DND-41 (cell line): ENCODE results near the gene GALNT6.

Experiments
- ATAC-seq: fragments of 200-7000 bp; cut with Tn5 transposase; 3 replicates; pipeline ENCODE4 v1.9.1; 2021; ENCODE audit warnings: low read depth; ENCODE audit not compliant: insufficient read depth
- DNase-seq: peaks from one replicate; pipeline ENCODE4 v3.0.0-alpha.2; 2020
- H2AFZ ChIP-seq: 2 replicates; pipeline ENCODE4 v1.6.0; 2012; ENCODE audit warnings: low read depth, low read length
- H3K27ac ChIP-seq: 2 replicates; pipeline ENCODE4 v1.5.1; 2012; ENCODE audit warnings: low read length, inconsistent platforms
- H3K27me3 ChIP-seq: fragments of 200-600 bp; sonication (generic); 2 replicates; pipeline ENCODE4 v1.6.0; 2012; ENCODE audit warnings: low read length, mild to moderate bottlenecking, inconsistent platforms; ENCODE audit not compliant: insufficient read depth, poor library complexity
- H3K36me3 ChIP-seq: 2 replicates; pipeline ENCODE4 v1.5.1; 2012; ENCODE audit warnings: low read length, inconsistent platforms; ENCODE audit not compliant: insufficient read depth
- H3K4me1 ChIP-seq: 2 replicates; pipeline ENCODE4 v1.5.1; 2012; ENCODE audit warnings: mild to moderate bottlenecking, low read length; ENCODE audit not compliant: insufficient read depth
- H3K4me2 ChIP-seq: 2 replicates; pipeline ENCODE4 v1.6.0; 2012; ENCODE audit warnings: mild to moderate bottlenecking, moderate library complexity, low read length, inconsistent platforms; ENCODE audit not compliant: insufficient read depth
- H3K4me3 ChIP-seq, 2 experiments: fragments of 200-600 bp in 1 of 2; shearing (Covaris generic) in 1 of 2; 2 replicates each; pipeline ENCODE4 v1.5.1; 2012 to 2016; ENCODE audit warnings: inconsistent platforms in 2 of 2, low read length in 2 of 2, mild to moderate bottlenecking in 2 of 2, low read depth in 1 of 2, moderate library complexity in 1 of 2
- H3K79me2 ChIP-seq: 2 replicates; pipeline ENCODE4 v1.6.0; 2012; ENCODE audit warnings: low read length, inconsistent platforms; ENCODE audit not compliant: insufficient read depth
- H3K9ac ChIP-seq: 2 replicates; pipeline ENCODE4 v1.6.0; 2012; ENCODE audit warnings: low read depth, mild to moderate bottlenecking, inconsistent platforms, low read length, moderate library complexity
- H3K9me3 ChIP-seq: 2 replicates; pipeline ENCODE4 v1.5.1; 2012; ENCODE audit warnings: low read length, moderate library complexity, mild to moderate bottlenecking, inconsistent platforms; ENCODE audit not compliant: insufficient read depth, severe bottlenecking
- H4K20me1 ChIP-seq: 2 replicates; pipeline ENCODE4 v1.6.0; 2012; ENCODE audit warnings: low read length; ENCODE audit not compliant: insufficient read depth
- CTCF ChIP-seq: IDR thresholded peaks from 2 replicates; pipeline ENCODE4 v1.5.1; 2012; ENCODE audit warnings: borderline replicate concordance, low read length, moderate library complexity, mild to moderate bottlenecking; ENCODE audit not compliant: poor library complexity, severe bottlenecking; ENCODE audit errors: extremely low read depth
- EZH2 ChIP-seq: IDR thresholded peaks from 3 replicates; pipeline ENCODE4 v1.6.1; 2012; ENCODE audit warnings: borderline replicate concordance, low read depth, mild to moderate bottlenecking, moderate library complexity, low read length, inconsistent platforms; ENCODE audit not compliant: severe bottlenecking

The GALNT6 gene

GRCh38 chr12:51401900-51402299 is 10.7 kb upstream of the GALNT6 start:
- no peaks in the 10 kb centered on the region for H3K4me1 ChIP-seq
- H3K9me3 ChIP-seq, result no peaks in the 10 kb centered on the region
- H3K4me3 ChIP-seq, result no peak overlapping the region
- DNase-seq (no peak), ATAC-seq (no peak)
- H3K4me2 ChIP-seq, result no peak overlapping the region
- no peak overlapping the region for H2AFZ ChIP-seq
- no peak overlapping the region for H3K9ac ChIP-seq
- no peaks in the 10 kb centered on the region for H3K79me2 ChIP-seq
- TF ChIP-seq EZH2 (no peak), CTCF (no peak)
- no peak overlapping the region for H3K27ac ChIP-seq
- H4K20me1 ChIP-seq, result no peaks in the 10 kb centered on the region
- H3K27me3 ChIP-seq, result no peaks in the 10 kb centered on the region
- no peaks in the 10 kb centered on the region for H3K36me3 ChIP-seq

- no peaks in the 10 kb centered on the region for H3K27me3 ChIP-seq
- H3K36me3 ChIP-seq, result no peaks in the 10 kb centered on the region
- TF ChIP-seq CTCF, result no peak
- H3K79me2 ChIP-seq, result no peaks in the 10 kb centered on the region
- H3K27ac ChIP-seq, result no peak overlapping the region
- ATAC-seq, result no peak
- DNase-seq, result no peak
- no peak overlapping the region for H3K4me2 ChIP-seq
- H3K9me3 ChIP-seq, result no peaks in the 10 kb centered on the region
- no peaks in the 10 kb centered on the region for H3K4me1 ChIP-seq
- H4K20me1 ChIP-seq, result no peaks in the 10 kb centered on the region
- H2AFZ ChIP-seq, result no peak overlapping the region
- H3K4me3 ChIP-seq, result no peak overlapping the region
- no peak overlapping the region for H3K9ac ChIP-seq
Measured at GRCh38 chr12:51401486-51401885, 10.3 kb upstream of the GALNT6 start.

DNA sequence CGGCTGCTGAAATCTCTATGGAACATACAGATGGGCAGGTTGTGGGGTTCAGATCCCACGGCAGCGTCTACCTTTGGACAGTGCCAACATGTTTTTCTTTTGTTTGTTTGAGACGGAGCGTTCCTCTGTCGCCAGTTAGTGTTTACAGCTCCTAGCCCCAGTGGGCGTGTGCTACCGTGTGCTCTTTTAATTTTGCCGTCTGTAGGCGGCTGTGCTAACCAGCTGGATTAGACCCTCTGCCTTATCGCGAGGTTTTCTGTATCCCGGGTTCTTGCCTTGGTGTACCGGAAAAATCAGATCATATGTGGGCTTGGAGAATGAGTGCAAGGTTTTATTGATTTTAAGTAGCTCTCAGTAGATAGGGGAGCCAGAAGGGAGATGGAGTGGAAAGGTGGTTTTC is 9.8 kb upstream of the GALNT6 start:
- ATAC-seq, result no peak

More for the DNA sequence above, 9.8 kb upstream of the GALNT6 start:
- DNase-seq, result no peak
- Histone ChIP-seq H3K36me3 (no peaks in the 10 kb centered on the region), H3K4me1 (no peaks in the 10 kb centered on the region), H3K4me3 (no peak overlapping the region), H2AFZ (no peak overlapping the region), H3K9me3 (no peaks in the 10 kb centered on the region), H4K20me1 (no peaks in the 10 kb centered on the region), H3K4me2 (no peak overlapping the region), H3K9ac (no peak overlapping the region), H3K79me2 (no peaks in the 10 kb centered on the region), H3K27me3 (no peaks in the 10 kb centered on the region), H3K27ac (no peak overlapping the region)
- no peak for TF ChIP-seq EZH2
- TF ChIP-seq CTCF, result no peak
